ENCODE results near the gene SMIM20. TPM values are rescaled to one million over a fixed set of nuclear protein-coding genes. Genes with fewer than 3 reads are reported as not detected.

Gene SMIM20
- polyA plus RNA-seq, 1 donor: 43.2 TPM

- no peak for DNase-seq (ENCODE audit: low read depth)
These were observed 12.4 kb downstream of the SMIM20 start for GRCh38 chr4:25926462-25926861.

DNA sequence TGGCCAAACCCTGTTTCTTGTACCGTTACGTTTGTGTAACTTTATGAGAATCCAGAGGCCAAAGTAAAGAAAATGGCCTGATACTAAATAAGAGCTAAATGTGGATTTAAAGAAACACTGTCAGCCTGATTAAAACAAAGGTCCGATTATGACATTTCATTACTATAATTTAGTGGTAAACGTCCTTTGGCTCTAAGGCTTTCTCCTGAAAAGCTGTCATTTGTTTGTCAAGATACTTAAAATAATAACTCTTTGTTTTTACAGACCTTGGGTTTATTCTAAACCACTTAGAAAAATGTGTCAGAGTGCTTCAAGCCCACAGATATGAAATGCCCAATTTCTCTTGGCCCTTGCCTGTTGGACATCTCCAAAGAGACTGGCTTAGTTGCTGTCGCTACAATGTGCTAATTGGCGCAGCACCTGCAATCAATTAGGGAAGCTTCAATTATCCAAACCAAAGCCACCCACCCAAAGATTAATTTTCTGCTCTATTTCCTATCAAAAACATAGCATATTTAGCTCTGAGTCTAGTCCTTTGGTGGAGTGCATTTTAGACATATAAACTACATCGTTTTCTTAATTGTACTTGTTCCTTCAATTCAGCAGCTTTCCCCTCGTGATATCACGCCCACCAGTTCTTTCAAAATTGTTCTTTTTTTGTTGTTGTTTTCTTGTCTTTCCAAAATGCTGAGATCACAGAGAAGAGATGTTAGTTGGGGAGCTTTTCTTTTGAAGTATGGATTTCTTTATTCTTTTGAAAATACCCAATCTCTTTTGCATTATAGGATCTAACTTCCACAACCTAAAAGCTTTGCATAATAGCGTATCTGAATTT lies 13.6 kb downstream of the SMIM20 start:
- DNase-seq (ENCODE audit: low read depth): no peak

GRCh38 chr4:25928379-25929297 lies 14.6 kb downstream of the SMIM20 start:
- no peak for DNase-seq (ENCODE audit: low read depth)

GRCh38 chr4:25929298-25929686 lies 15.3 kb downstream of the SMIM20 start:
- no peak for DNase-seq (ENCODE audit: low read depth)

DNA sequence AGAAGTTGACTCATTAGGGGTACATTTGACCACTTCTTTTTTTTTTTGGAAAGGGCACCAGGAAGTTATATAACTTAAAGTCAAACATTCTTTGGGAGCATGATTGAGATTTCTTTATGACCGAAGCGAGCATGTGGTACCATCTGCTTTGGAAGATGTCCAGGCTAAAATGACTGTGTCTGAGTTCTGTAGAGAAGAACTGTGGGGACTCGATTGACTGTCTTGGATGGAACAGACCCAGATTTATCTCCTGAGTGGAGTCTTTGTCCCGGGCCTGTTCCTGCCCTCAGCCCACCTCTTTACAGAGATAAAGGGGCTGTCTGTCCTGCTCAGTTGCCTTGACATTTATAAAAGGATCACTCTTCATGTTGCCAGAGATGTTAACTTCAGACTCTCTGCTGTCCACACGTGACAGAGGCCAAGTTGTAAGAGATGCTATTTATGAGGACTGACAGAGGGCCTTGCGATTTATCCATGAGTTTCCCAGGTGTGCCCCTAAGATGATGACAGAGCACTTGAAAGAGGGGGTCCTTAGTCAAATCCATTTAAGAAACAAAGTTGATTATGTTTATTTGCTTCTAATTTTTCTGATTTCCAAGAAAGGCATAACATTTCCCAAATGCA lies 16.8 kb downstream of the SMIM20 start:
- no peak for DNase-seq (ENCODE audit: low read depth)

- DNase-seq (ENCODE audit: low read depth): no peak
These were observed 22.7 kb downstream of the SMIM20 start for GRCh38 chr4:25936696-25937095.

DNA sequence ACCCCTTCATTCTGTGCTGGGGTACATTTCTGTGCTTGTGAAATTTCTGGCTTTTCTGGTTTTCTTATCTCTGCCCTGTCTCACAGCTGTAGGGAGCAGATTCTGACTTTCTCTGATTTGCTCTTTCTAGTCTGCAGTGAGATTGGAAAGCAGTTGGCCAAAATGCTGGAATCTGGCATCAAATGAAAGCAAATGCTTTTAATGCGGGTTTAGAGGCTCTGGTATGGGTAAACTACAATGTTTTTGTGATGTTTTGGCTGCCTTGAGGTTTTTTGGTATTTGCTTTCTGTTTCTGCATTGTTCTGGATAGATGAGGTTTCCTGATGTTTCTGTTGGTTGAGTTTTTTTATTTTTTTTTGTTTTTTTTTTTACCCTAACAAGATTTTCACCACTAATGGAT lies 23.8 kb downstream of the SMIM20 start:
- DNase-seq (ENCODE audit: low read depth): no peak

- no peak for DNase-seq (ENCODE audit: low read depth)
These were observed 24.3 kb downstream of the SMIM20 start for GRCh38 chr4:25938366-25938765.

DNA sequence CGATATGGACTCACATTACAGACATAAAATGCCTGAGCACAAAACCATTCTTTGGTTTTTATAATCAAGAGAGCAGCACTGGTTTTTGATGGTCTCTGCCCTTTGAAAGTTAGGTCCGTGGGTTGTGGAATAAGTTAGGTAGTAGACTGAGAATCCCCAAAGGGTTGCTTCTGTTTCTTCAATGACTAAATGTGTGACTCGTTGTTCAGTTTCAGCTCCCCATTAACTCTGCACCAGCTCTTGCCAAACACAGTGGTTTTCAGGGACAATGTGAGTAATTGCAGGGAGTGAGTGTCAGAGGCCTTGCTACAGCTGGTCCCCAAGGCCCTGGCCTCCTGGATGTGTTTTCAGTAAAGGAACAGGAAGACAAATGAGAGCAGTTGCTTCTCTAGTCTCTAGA lies 24.8 kb downstream of the SMIM20 start:
- DNase-seq (ENCODE audit: low read depth): no peak

GRCh38 chr4:25939330-25939729 lies 25.3 kb downstream of the SMIM20 start:
- DNase-seq (ENCODE audit: low read depth): no peak

DNA sequence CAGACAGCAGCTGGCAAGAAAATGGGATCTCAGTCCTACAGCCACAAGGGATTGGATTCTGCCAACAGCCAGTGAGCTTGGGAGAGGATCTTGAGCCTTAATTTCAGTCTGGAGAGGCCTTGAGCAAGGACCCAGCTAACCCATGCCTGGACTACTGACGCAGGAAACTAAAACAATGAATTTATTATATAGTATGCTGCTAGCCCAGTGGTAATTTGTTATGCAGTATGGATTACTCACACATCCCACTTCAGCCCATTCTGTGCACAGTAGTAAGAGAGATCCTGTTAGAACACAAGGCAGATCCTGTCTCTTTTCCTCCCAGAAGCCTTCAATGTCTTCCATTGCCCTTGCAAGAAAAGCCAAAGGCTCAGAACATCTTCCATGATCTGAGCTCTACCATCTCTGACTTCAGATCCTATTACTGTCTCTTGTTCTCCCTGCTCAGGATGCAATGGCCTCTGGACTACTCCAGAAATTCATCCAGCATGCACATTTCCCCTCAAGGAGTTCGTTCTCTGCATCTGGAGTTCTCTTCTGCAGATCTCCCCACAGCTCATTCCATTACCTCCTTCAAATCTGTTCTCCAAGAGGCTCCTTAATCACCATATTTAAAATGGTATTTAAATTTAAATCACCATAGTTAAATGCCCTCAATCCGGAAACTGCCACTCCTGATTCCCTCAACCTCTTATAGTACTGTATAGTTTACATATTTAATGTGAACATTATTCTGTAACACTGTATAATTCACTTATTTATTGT lies 27.6 kb downstream of the SMIM20 start:
- DNase-seq (ENCODE audit: low read depth): no peak

DNA sequence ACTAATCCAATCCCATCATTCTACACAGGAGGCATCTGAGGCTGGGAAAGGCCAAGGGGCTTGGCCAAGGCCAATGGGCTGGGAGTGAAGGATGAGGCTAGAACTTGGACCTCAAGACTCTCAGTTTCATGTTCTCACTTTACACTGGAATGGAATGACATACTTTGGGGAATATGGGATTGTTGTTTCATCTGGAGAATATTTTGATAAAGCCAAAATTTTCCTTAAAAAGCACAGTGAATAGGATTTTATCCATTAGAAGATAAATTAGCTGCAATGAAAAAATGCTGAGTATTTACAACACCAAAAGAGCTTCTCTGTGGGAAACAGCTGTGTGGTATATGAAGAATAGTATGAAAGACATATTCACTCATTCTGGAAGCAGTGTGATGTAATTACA lies 29.3 kb downstream of the SMIM20 start:
- DNase-seq (ENCODE audit: low read depth): peak; percentile 55

DNA sequence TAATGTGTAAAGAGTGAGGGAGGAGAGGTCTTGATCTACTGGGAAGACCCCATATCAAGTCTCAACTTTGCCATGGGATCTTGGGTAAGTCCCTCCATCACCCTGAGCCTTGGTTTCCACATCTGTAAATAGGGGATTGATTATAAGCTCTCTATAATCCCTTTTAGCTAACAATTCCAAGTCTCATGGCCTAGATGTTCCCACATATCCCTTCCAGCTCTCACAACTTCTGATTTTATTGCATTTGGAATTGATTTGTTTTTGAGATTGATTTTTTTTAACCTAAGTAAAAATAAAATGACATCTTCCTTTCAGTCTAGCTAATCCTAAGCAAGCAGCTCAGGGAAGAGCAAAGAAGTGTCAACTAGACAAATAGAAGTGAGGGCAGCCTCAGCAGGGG lies 29.8 kb downstream of the SMIM20 start:
- DNase-seq (ENCODE audit: low read depth): no peak

DNA sequence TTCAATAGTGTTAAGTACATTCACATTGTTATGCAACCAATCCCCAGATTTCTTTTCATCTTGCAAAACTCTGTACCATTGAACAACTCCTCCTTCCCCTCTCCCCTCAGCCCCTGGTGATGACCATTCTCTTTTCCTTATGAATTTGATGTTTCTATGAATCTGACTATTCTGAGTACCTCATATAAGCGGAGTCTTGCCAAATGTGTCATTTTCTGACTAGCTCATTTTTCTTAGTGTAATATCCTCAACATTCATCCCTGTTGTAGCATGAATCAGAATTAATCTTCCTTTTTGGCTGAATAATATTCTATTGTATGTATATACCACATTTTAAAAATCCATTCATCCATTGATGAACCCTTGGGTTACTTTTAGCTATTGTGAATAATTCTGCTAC lies 34.0 kb downstream of the SMIM20 start:
- no peak for DNase-seq (ENCODE audit: low read depth)

DNA sequence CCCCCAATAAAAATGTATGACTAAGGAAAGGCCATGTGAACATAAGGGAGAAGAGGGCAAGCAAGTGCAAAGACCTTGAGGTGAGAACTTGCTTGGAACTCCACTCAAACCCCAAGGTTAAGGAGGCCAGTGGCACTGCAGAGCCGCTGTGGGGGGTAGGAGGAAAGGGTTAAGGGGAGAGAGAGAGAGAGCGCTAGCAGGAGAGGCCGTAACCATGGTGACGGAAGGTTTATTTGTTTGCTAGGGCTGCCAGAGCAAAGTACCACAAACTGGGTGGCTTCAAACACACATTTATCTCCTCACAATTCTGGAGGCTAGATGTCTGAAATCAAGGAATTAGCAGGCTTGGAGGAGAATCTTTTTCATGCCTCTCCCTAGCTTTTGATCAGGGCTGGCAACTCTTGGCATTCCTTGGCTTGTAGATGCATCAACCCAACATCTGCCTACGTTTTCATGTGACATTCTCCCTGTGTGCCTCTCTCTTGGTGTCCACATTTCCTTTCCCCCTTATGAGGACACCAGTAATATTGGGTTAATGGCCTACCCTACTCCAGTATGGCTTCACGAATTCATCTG lies 35.2 kb downstream of the SMIM20 start:
- DNase-seq (ENCODE audit: low read depth): no peak

DNA sequence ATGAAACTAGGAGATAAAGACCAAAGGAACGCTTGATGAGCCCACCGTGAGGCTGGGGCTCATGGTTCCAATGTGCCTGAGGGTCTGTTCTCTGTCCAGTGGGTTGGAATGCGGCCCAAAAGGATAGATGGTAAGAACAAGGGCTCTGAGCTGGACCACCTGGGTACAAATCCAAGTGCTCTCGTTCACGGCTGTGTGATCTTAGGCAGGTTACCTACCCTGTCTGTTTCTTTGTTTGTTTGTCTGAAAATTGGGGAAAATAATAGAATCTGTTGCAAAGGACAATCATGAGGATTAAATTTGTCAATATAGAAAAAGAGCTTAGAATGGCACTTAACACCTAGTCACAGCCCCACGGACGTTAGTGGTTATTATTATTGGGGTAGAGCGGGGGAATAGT lies 36.0 kb downstream of the SMIM20 start:
- no peak for DNase-seq (ENCODE audit: low read depth)

DNA sequence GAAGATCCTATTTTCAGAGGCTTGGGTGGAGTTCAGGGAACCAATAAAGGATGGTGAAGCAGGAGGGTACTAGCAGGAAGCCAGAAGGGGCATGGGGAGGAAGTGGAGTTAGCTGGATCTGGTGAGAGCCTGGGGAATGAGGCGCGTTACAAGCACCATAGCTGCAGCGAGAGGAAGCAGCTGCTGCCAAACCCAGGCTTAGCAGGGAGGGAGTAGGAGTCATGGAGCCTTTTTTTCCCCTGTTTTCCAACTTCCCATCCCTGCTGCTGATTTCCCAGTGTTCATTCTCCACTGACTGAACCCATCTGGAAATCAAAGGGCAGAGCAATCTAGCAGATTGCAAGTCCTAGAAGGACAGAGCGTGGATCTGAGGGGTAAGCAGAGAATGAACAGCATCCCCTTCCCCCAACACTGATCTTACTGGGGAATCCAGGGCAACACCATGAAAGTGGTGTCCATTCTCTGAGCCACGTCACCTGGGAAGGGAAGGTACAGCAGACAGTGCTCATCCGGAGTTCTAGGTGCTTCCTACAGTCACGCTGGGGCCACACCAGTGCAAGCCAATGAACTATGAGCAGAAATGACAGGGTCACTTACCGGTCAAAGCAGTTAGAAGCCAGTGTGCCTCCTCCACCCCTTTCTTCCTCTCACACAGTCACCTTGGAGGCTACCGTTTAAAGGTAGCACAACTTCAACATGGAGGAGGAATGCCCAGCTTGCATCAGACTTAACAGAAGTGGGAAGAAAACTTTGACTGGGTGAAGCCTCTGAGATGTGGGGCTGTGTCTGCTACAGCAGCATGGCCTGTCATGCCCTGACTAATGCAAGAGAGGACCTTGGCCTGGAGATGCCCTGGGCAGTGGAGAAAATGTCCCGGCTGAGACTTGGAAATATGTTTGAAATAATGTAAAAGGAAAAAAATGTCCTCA lies 36.7 kb downstream of the SMIM20 start:
- no peak for DNase-seq (ENCODE audit: low read depth)

- DNase-seq (ENCODE audit: low read depth): no peak
These were observed 37.5 kb downstream of the SMIM20 start for GRCh38 chr4:25951390-25951952.

DNA sequence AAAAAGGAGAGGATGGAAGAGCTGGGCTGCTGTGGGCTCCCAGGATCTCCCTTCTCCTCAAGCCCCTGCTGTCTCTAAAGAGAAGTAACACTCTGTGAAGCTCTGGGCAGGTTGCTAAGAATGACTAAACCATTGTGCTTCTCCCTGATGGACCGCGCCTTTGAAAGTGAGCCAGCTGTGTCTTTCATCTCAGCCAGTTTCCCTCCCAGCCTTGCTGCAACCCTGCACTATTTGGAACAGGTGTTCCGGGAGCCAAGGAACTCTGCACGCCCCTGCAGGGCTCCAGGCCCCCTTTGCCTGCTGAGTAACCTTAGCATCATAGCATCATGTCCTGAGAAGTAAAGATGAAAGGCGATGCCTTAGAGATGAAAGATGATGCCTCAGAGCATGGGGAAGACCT lies 39.7 kb downstream of the SMIM20 start:
- no peak for DNase-seq (ENCODE audit: low read depth)

All from forelimb muscle (tissue), 1 donor.